Upper lobe of left lung (tissue), 6 donors: Measurements from ENCODE around the gene BANP. TPM values are rescaled to one million over a fixed set of nuclear protein-coding genes. Genes with fewer than 3 reads are reported as not detected.

Source experiments
- ATAC-seq, 2 donors: fragments of 200-7000 bp; cut with Tn5 transposase; one replicate each; pipeline ENCODE4 v1.9.1; 2022; ENCODE audit warnings: mild to moderate bottlenecking in 2 of 2, moderate library complexity in 2 of 2; ENCODE audit not compliant: low FRiP score in 2 of 2
- DNase-seq, 2 donors: peaks; one replicate each; pipeline ENCODE4 v3.0.0-alpha.2; 2019 to 2020
- H3K27ac ChIP-seq, 4 donors: fragments of 200-600 bp; sonication (generic); one replicate each; pipeline ENCODE4 v1.5.1; 2016 to 2019
- H3K27me3 ChIP-seq, 4 donors: fragments of 200-600 bp; sonication (generic); one replicate each; pipeline ENCODE4 v1.5.1; 2017 to 2019
- H3K36me3 ChIP-seq, 4 donors: fragments of 200-600 bp; sonication (generic); one replicate each; pipeline ENCODE4 v1.5.1; 2016 to 2019
- H3K4me1 ChIP-seq, 4 donors: fragments of 200-600 bp; sonication (generic); one replicate each; pipeline ENCODE4 v1.5.1; 2018 to 2019
- H3K4me3 ChIP-seq, 4 donors: fragments of 200-600 bp; sonication (generic); one replicate each; pipeline ENCODE4 v1.5.1; 2017 to 2019; ENCODE audit warnings: mild to moderate bottlenecking in 2 of 4, moderate library complexity in 1 of 4
- H3K9me3 ChIP-seq, 4 donors: fragments of 200-600 bp; sonication (generic); one replicate each; pipeline ENCODE4 v1.5.1; 2018 to 2019
- CTCF ChIP-seq, 6 experiments: fragments of 450-650 bp in 4 of 6; fragments of 200-600 bp in 2 of 6; sonication (generic) in 2 of 6; IDR thresholded peaks; one replicate each; pipeline ENCODE4 v1.5.1; 2016 to 2019; ENCODE audit warnings: antibody characterized with exemption in 6 of 6
- EP300 ChIP-seq, 4 donors: sonication (generic); formaldehyde crosslinking; IDR thresholded peaks; one replicate each; pipeline ENCODE4 v1.5.1; 2017; ENCODE audit warnings: antibody characterized with exemption in 4 of 4, control low read depth in 2 of 4
- POLR2A ChIP-seq, 4 donors: fragments of 450-650 bp; IDR thresholded peaks; one replicate each; pipeline ENCODE4 v1.5.1; 2016 to 2017; ENCODE audit warnings: antibody characterized with exemption in 4 of 4, mild to moderate bottlenecking in 2 of 4
- POLR2AphosphoS5 ChIP-seq, 2 donors: sonication (generic); formaldehyde crosslinking; IDR thresholded peaks; one replicate each; pipeline ENCODE4 v1.5.1; 2017; ENCODE audit warnings: antibody characterized with exemption in 2 of 2
- WGBS, 2 donors: methylation state at CpG; one replicate each; pipeline ENCODE4 v1.1.5; 2017 to 2018; 5-methylcytosine and 5-hydroxymethylcytosine counted together
- total RNA-seq, 6 donors: library from RNA; depleted of rRNA in 4 of 6; stranded (reverse); fragments of >200 nt in 4 of 6; gene quantifications; one replicate each; pipeline versions ENCODE4 v1.1.0 to v1.2.1, GENCODE V29; 2016 to 2021
- donor health status: DM: no; HTN: no; CAD: no; lungs with moderate emphysema.
- donor health status: DM: no; HTN: yes; CAD: no; lungs with severe emphysema.

Gene BANP
- total RNA-seq, 6 donors from 2014 or later, result 15.2 to 47.1 (median 24.4) TPM

GRCh38 chr16:87956365-87957231 lies 5.4 kb downstream of the BANP start:
- Histone ChIP-seq H3K4me3 (peak overlapping the region in 2 of 4 donors; percentile 3 to 21), H3K4me1 (peaks cover 49 to 68% (median 56%) of the 10 kb centered on the region in 4 donors), H3K27me3 (no peaks in the 10 kb centered on the region), H3K9me3 (no peaks in the 10 kb centered on the region), H3K36me3 (peaks cover 0 to 12% (median 2%) of the 10 kb centered on the region in 4 donors), H3K27ac (peak overlapping the region; percentile 77 to 98 (median 96))
- peak in 1 of 2 donors; percentile 37 for ATAC-seq
- 41 to 43% methylated on average over 30 of the region's 30 CpGs for WGBS, 2 donors
- TF ChIP-seq POLR2AphosphoS5 (IDR thresholded peaks at IDR 0.05) (peak in 1 of 2 donors; percentile 36), POLR2A (IDR thresholded peaks at IDR 0.05) (no peak), CTCF (IDR thresholded peaks at IDR 0.05) (peak in 1 of 6 experiments; percentile 4), EP300 (IDR thresholded peaks at IDR 0.05) (no peak)
- peak in 1 of 2 donors; percentile 63 for DNase-seq

- ATAC-seq (no peak), DNase-seq (no peak)
- Histone ChIP-seq H3K4me3 (peak overlapping the region in 1 of 4 donors; percentile 21), H3K27ac (peak overlapping the region in 2 of 4 donors; percentile 96 to 97), H3K27me3 (no peaks in the 10 kb centered on the region), H3K36me3 (peaks cover 0 to 12% (median 2%) of the 10 kb centered on the region in 4 donors), H3K9me3 (no peaks in the 10 kb centered on the region), H3K4me1 (peaks cover 43 to 64% (median 51%) of the 10 kb centered on the region in 4 donors)
- TF ChIP-seq EP300 (IDR thresholded peaks at IDR 0.05), result no peak
- no peak for TF ChIP-seq POLR2A (IDR thresholded peaks at IDR 0.05)
- no peak for TF ChIP-seq POLR2AphosphoS5 (IDR thresholded peaks at IDR 0.05)
- no peak for TF ChIP-seq CTCF (IDR thresholded peaks at IDR 0.05)
- 92 to 94% methylated on average over 30 to 34 of the region's 34 CpGs for WGBS, 2 donors
Measured at GRCh38 chr16:87957296-87958094, 6.3 kb downstream of the BANP start.

- Histone ChIP-seq H3K4me3 (no peak overlapping the region), H3K27ac (no peak overlapping the region), H3K36me3 (peaks cover 0 to 12% (median 2%) of the 10 kb centered on the region in 4 donors), H3K27me3 (no peaks in the 10 kb centered on the region), H3K4me1 (peaks cover 33 to 64% (median 46%) of the 10 kb centered on the region in 4 donors), H3K9me3 (no peaks in the 10 kb centered on the region)
- TF ChIP-seq CTCF (IDR thresholded peaks at IDR 0.05) (no peak), POLR2AphosphoS5 (IDR thresholded peaks at IDR 0.05) (no peak), POLR2A (IDR thresholded peaks at IDR 0.05) (no peak), EP300 (IDR thresholded peaks at IDR 0.05) (no peak)
- ATAC-seq (no peak), DNase-seq (no peak)
- WGBS, 2 donors, result 96% methylated on average over 9 of the region's 9 CpGs
Measured at GRCh38 chr16:87958632-87959031, 7.4 kb downstream of the BANP start.

GRCh38 chr16:87959391-87959990 lies 8.3 kb downstream of the BANP start:
- Histone ChIP-seq H3K27ac (peak overlapping the region in 1 of 4 donors; percentile 52), H3K9me3 (no peaks in the 10 kb centered on the region), H3K4me3 (peak overlapping the region in 2 of 4 donors; percentile 11 to 19), H3K36me3 (peaks cover 0 to 12% (median 2%) of the 10 kb centered on the region in 4 donors), H3K4me1 (peaks cover 25 to 63% (median 41%) of the 10 kb centered on the region in 4 donors), H3K27me3 (no peaks in the 10 kb centered on the region)
- 49 to 80% methylated on average over 23 of the region's 23 CpGs for WGBS, 2 donors
- TF ChIP-seq POLR2A (IDR thresholded peaks at IDR 0.05) (peak in 1 of 4 donors; percentile 14), POLR2AphosphoS5 (IDR thresholded peaks at IDR 0.05) (no peak)
- no peak for DNase-seq
- ATAC-seq, result peak in 1 of 2 donors; percentile 2
